ENCODE results near the gene HECW1.

GRCh38 chr7:43152696-43153095, 40.2 kb downstream of the HECW1 start:
- TF ChIP-seq CTCF (IDR thresholded peaks at IDR 0.05) = no peak
- no peak for TF ChIP-seq POLR2AphosphoS5 (IDR thresholded peaks at IDR 0.05)
- no peak for TF ChIP-seq EP300 (IDR thresholded peaks at IDR 0.05)
- TF ChIP-seq POLR2A (IDR thresholded peaks at IDR 0.05) = no peak

All from upper lobe of left lung (tissue), 4 donors.